ENCODE results near the gene SLC10A3.
A peak's percentile ranks its signal among the peaks of the same experiment; 100 is the strongest.
"Not testable (repeated sequence)": the region's sequence is repeated elsewhere in the genome, so short reads cannot be mapped to it uniquely, and the experiment has no call there.

Gene SLC10A3

DNA sequence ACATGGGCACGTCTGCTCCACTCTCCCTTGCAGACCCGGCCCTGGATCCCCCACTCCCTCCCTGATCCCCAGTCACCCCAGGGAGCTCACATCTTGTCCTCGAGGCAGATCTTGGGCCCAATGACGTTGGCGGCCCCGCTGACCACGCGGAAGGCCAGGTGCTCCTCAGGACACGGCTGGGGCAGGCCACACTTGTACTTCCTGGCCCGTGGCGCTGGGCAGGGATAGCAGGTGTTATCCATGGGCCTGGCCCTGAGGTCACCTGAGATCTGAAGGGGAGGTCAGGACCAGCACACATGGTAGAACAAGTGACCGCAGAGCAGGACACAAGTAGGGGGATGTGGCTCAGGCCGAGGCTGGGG, 17.9 kb upstream of the SLC10A3 start:
- DNase-seq (ENCODE audit: low spot score), result no peak

DNA sequence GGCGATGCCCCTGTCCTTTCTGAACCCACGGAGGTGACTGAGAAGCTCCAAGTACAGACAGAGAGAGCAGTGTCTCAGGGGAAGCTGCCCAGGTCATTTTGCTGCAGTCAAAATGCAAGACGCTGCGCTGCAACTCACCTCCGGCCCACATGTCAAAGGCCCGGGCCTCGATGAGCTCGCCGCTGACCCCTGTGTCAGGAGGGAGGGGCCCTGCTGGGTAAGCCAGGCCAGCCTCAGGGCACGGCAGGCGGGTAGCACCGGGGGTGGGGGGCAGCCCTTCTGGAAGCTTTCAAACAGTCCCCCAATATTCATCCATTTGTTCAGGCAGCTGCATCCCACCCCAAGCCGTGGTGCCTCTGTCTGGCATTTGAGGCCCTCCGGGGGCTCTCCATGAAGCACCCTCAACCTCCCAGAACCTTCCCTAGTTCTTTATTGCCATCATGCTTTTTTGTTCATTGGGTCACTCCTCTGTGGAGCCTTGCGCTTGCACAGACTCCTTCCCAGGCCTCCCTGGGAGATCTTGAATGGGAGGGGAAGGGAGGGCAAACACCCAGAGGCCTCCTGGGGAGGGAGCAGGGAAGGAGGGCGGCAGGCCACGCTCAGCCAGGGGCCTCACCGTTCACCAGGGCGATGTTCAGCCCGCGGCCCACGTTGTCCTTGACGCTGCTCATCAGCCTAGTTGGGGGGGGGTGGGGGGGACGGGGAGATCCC, 17.4 kb upstream of the SLC10A3 start:
- no peak for DNase-seq (ENCODE audit: low spot score)

DNA sequence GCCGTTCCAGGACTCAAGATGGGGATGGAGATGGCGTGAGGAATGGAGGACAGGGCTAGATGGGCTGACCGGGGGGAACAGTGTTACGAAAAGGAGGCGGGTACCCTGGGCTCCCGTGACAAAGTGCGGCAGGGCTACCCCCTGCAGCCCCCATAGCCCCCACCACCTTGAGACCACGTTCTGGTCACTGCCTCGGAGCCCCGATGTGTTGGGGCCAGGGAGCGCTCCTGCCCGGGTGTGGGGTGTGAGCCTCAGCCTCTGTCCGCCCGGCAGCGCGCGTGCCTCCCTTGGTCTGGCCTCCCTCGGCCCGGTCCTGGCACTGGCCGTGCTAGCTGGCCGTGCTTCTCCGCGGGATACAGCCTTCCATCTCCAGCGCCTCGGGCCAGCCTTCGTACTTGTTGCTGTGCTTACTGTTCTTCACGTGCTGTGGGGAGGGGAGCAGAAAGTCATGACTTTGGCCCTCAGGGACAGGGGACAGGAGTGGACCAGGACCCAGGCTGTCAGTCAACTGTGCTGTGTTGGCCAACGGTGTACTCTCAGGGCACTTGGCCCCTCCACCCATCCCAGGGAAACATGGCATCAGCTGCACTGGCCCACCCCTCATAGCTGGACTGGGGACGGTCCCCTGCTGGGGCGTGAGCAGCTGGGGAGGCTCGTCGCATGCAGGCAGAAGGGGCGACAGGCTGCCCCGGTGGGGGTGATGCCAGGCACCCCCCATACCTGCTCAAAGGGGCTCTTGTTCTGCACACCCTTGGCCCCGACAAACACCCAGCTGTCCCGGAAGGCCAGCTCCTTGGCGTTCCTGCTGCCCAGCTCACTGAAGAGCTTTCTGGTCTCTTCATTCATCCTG, 16.3 kb upstream of the SLC10A3 start:
- DNase-seq (ENCODE audit: low spot score), result no peak

DNA sequence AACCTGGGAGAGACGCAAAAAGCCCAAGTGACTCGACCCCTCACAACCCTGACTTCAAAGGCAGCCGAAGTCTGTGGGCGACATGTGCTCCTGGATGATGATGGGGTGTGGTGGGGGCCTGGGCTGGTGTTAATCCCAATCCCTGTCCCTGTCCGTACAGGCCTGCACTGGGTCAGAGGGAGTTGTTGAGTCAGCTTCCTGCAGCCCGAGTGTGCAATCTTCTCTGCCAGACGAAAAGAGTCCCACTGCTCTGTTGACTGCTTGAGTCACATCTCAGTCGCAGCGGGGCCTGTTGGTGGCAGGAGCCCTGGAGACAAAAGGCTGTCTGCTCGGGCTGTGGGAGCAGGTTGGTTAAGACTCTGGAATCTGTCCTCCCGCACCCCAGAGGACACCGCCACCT, 15.3 kb upstream of the SLC10A3 start:
- no peak for DNase-seq (ENCODE audit: low spot score)

DNA sequence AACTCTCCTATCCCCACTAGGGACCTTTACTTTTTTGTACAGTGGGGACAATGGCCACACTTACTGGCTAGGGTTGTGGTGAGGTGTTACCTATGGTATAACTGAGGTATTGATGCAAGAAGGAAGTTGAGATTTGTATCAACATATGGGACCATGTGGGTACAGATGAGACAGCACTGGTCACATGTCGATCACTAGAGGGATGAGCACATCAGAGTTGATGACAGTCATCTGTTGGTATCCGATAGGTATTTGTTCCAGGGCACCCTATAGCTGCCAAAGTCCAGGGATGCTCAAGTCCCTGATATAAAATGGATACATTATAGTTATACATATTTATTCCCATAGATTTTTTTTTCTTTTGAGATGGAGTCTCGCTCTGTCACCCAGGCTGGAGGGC, 12.6 kb upstream of the SLC10A3 start:
- DNase-seq (ENCODE audit: low spot score), result no peak

DNA sequence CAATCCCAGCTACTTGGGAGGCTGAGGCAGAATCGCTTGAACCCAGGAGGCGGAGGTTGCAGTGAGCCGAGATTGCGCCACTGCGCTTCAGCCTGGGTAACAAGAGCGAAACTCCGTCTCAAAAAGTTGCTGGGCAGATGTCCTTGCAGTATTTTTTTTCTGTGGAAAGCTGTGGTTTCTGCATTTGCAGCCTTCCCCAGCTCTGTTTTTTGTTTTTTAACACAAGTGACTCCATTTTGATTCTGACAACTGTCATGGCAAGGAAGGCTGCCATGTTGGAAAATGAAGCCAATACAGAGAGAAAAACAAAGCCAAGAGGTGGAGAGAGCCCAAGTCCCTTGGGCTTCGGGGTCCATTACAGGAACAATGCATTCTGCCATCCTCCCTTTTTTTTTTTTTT, 11.7 kb upstream of the SLC10A3 start:
- no peak for DNase-seq (ENCODE audit: low spot score)

DNA sequence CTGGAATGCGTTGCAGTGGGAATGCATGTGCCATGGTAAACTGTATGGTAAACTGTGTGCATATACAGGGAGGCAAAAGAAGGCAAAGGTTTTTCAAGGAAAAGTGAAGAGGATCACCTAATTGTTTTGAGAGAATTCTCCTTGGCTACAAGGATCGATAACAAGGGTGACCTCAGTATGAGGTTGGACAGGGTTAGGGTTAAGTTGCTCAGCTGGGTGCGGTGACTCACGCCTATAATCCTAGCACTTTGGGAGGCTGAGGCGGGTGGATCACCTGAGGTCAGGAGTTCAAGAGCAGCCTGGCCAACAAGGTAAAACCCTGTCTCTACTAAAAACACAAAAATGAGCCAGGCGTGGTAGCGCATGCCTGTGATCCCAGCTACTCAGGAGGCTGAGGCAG, 11.0 kb upstream of the SLC10A3 start:
- DNase-seq (ENCODE audit: low spot score), result not testable (repeated sequence)

DNA sequence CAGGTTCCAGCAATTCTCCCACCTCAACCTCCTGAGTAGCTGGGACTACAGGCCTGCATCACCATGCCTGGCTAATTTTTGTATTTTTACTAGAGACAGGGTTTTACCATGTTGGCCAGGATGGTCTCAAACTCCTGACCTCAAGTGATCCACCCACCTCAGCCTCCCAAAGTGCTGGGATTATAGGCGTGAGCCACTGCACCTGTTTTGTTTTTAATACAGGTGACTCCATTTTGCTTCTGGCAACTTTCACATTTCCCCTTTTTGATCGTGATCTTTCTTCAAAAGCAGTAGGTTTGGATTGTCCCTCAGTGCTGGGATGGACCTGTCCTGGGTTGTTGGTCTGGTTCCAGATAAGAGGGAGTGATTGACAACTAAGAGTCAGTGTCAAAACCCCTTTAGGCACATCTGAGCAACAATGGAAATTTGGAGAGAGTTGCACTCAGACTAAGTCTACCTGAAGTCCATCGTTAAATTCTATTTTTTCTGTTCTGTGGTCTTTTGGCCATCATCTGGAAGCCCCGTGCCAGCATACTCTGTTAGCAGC, 6.2 kb upstream of the SLC10A3 start:
- not testable (repeated sequence) for DNase-seq (ENCODE audit: low spot score)

DNA sequence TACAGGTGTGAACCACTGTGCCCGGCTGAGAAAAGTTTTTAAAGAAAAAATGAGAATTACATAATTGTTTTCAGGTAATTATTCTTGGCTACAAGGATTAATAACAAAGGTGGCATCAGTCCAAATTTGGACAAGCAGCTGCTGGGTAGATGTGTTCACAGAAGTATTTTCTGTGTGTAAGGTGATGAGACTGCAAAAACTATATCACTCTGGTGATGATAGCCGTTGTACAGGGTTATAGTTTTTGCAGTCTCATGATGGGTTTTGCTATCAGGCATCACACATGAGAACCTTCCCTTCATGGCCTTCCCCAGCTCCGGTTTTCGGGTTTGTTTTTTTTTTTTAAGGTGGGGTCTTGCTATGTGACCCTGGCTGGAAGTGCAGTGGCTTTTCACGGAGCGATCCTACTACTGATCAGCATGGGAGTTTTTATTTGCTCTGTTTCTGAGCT, 5.1 kb upstream of the SLC10A3 start:
- DNase-seq (ENCODE audit: low spot score), result no peak

DNA sequence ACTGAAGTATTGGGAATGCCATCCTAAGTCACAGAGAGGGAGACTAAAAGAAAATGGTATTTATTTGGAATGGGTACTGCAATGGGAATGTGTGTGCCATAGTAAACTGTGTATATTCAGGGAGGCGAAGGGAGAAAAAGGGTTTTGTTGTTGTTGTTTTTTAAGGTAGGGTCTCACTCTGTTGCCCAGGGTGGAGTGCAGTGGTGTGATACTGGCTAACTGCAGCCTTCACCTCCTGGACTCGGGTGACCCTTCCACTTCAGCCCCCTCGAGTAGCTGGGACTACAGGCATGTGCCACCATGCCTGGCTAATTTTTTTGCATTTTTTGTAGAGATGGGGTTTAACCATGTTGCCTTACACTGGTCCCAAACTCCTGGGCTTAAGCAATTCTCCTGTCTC, 4.3 kb upstream of the SLC10A3 start:
- no peak for DNase-seq (ENCODE audit: low spot score)

DNA sequence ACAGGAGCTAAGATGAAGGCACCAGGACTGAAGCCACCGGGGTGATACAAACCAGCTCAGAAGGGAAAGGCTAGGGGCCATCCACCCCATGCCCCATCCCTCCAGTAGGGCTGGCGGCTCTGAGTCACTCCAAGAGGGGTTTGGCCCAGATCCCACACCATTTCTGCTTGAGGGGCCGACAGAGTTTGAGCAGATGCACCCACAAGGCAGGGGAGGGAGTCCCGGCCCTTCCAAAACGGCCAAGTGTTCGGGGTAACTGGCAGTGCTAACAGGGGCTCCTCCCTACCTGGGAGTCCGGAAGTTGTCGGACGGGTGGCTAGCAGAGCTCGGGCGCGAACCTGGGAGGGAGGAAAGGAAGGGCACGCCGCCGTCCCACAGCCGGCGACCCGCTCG, 412 bp downstream of the SLC10A3 start:
- DNase-seq (ENCODE audit: low spot score), result no peak

DNA sequence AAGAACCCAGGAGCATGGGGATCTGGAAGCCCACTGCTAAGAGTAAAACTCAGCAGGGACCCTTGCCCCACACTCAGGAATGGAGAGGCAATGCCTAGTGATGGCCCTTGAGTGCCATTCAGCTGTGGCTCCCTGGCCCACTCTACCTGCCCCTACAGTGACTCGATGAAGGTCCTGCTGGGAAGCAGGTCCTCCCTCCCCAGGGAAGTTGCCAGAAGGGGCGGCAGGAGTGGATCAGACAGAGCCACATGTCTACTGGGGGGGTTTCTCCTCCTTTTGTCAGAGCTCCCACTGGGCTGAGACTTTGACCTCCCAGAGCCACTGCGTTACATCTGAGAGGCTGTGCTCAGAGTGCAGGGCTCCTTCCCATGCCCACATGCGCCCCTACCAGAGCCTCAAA, 1.2 kb downstream of the SLC10A3 start:
- no peak for DNase-seq (ENCODE audit: low spot score)

DNA sequence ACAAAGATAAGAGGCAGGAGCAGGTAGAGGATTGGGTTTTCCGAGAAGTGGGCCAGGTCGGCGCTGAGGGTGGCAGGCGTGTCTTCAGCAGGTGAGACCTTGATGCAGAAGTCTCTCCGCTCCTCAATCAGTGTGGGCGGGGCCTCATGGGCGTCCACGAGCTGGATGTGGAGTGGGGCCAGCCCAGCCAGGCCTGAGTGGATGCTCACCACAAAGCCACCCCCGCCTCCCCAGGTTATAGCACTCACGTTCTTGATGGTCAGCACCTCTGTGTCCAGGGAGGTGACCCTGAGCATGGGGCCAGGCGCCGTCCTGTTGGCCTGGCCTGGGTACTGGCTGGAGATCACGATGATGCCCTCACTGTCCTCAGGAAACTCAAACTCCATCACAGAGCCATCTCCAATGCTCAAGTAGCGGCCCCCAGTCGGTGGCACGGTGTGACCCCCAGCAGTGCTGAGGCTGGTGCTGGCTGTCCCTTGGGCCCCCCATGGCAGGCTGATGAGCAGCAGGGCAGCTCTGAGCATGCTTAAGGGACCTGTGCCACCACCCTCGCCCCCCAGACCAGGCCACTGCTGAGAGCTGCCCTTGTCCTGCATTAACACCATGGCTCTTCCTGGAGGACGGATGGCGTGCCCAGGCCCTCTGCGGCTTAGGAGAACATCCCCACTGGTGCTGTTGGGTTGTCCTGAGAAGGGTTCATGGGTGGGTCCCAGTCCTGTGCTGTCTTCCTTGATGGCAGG, 1.9 kb downstream of the SLC10A3 start:
- no peak for DNase-seq (ENCODE audit: low spot score)

DNA sequence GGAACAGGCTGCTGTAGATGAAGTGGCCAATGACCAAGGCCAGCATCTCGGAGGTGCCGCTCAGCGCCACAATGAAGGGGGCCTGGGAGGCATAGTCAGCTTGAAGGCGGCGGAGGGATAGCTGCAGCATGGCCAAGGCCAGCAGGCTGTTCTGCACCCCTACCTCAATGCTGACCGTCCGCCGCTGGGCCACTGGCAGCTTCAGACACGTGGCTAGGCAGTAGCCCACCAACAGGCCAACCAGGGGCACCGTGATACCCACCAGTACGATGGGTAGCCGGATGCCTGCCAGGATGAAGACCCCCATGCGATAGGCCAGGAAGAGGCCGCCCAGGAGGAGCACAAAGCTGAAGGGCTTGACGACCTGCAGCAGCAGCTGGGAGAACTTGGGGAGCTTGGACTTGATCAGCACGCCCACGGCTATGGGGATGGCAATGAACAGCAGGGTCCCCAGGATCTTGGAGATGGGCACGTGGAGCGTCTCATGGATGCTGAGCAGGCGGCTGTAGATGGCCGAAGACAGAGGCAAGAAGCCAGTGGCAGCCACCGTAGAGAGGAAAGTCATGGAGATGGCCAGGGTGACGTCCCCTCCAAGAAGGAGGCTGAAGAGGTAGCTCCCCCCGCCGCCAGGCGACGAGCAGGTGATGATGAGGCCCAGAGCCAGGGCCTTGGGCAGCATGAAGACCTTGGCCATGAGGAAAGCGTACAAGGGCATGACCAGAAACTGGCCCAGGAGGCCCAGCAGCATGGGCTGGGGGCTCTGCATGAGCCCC, 2.7 kb downstream of the SLC10A3 start:
- no peak for DNase-seq (ENCODE audit: low spot score)

DNA sequence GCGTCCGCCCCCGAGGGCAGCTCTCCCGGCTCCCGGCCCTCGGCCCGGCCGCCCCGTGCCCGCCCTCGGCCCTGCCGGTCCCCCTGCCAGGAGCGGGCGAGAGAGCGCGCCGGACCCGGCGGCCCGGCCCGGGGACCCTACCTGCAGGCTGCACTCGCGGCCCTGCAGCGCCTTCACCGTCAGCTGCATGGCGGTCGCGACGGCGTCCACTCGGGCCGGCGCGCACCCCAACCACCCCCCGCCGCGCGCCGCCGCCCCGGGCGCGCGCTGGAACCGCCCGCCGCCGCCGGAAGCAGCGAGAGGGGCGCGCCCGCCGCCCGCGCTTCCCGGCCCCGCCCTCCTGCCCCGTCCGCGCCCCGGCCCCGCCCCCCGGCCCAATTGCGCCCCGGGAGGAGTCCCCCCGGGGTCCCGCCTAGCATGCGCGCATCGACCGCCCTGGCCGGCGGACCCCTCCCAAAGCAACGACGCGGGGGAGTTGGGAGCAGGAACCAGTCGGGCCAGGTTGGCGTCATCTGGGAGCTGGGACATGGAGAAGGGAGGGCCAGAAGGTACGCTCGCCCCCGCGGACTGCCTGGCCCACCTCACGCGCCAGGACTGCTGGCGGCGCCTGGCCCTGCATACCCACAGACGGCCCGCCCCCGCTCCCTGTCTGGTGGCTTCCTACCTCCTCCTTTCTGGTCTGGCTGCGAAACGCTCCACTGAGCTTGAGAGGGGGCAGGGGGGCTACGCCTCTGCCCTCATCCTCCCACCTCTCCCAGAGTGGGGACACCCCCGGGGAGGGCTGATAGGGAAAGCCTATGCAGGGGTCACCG, 3.8 kb downstream of the SLC10A3 start, which contains the start of gene UBL4A:
TSS of gene UBL4A (minus strand) at position 220 of the 812 bp plus-strand sequence. CDS start at position 189, 31 bp downstream.
- DNase-seq (ENCODE audit: low spot score), result peak; percentile 85

DNA sequence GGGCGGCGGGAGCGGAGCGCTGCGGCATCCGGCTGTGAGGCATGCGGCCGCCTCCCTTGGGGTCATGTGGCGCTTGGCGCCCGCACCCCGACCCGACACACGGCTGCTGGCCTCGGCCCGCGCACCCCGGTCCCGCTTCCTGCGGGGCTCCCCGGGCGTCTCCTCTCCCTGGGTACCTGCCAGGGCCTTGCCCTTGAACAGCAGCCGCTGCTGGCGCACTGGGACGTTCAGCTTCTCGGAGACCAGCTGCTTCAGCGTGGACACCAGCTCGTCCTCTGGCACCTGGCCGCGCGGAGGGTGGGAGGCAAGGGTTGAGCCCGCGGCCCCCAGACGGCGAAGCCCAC, 4.4 kb downstream of the SLC10A3 start:
- DNase-seq (ENCODE audit: low spot score), result peak; percentile 42

DNA sequence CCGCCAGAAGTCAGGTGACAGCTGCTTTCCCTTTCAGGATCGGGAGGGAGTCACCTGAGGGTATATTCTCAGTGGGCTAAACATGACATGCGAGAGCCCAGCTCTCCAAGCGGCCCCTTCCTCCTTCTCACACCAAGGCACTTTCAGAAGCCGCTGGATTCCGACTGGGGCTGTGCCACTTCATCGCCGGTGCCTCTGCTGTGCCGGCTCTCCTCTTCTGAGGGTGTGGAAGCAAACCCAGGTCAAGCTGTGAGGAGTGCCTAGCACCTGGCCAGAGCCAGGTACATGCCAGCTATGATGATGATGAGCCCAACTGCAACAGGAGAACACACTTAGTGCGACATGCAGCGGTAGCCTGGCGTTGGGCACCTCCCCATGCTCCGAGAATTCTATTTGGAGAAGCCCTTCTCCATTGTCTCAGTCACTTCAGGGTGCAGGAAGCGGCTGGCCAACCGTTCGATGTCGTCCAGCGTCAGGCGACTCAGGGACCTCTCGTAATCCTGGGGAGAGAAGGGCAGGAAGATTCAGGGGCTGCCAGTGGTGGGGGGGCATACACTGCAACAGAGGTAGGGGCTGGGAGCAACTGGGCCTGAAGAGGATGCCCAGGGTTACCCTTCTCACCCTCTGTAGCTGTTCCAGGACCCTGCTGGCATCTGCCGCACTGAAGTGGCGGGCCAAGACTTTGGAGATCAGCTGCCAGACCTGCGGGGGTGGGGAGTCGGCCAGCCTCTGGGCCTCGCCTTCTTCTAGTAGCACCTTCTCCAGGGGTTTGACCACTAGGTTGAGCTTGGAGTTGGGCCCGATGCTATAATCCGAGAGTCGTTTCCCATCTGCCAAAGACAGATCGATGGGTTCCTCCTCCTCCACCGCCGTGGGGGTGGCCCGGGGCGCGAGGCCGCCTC, 5.0 kb downstream of the SLC10A3 start:
- DNase-seq (ENCODE audit: low spot score), result no peak

DNA sequence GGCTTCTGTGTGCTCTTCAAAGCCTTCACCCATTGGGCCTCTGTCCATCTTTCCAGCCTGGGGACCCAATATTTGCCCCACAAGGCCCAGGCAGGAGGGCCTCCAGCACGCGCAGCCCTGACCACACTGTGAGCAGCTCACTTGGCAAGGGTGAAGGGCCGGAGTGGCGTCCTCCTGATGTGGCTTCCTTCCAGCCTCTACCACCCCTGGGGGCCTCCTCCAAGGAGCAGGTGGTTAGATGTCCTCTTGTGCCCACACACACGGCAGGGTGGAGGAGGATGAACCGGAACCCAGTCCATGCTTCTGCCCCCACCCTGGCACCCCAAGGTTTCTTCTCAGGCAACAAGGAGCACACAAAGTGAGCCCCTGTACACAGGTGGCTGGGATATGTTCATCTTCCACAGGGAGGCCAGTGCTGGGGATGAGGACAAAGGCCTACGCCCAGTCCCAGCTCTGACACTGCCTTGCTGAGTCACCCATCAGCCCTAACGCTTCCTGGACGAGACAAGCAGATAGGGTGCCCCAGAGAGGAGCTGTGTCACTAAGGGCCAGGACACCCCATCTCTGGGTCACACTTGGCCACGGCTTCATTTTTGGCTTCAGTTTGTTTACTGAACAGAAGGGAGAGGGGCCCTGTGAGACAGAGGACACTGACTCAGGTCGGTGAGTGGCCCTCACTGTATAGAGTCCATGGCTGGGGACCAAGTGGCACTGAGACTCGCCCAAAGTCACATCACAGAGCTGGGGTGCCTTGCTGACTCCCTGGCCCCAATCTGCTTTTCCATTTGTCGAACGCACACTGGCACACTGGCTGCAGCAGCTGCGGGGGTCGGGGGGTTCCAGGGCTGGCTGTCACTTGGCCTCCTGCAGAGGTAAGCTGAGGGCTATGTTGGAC, 5.9 kb downstream of the SLC10A3 start:
- DNase-seq (ENCODE audit: low spot score), result no peak

DNA sequence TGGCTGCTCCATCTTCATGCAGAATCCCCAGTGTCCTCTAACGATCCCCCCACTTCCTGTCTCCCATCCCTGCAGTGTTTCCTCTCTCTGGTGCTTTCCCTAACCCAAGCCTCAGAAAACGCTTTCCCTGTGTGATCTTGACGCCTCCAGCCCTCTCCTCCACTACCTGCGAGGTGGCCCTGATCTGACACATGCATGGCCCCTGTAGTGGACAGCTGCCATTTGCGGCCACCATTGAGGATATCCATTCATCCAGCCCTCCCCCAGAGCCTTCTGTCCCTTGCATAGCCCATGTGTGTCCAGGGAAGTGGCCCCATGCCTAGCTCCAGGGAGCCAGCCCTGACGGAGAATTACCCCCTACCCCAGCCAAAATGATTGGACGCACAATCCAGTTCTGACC, 7.1 kb downstream of the SLC10A3 start:
- DNase-seq (ENCODE audit: low spot score), result no peak

Data from D341Med (cell line).